NCI-H82 (cell line): ENCODE results near the gene ADAMTSL3.

Experiments
- DNase-seq: peaks from one replicate; lab custom pipeline; 2025; lab: John Stamatoyannopoulos, UW

ADAMTSL3 gene, protein sequence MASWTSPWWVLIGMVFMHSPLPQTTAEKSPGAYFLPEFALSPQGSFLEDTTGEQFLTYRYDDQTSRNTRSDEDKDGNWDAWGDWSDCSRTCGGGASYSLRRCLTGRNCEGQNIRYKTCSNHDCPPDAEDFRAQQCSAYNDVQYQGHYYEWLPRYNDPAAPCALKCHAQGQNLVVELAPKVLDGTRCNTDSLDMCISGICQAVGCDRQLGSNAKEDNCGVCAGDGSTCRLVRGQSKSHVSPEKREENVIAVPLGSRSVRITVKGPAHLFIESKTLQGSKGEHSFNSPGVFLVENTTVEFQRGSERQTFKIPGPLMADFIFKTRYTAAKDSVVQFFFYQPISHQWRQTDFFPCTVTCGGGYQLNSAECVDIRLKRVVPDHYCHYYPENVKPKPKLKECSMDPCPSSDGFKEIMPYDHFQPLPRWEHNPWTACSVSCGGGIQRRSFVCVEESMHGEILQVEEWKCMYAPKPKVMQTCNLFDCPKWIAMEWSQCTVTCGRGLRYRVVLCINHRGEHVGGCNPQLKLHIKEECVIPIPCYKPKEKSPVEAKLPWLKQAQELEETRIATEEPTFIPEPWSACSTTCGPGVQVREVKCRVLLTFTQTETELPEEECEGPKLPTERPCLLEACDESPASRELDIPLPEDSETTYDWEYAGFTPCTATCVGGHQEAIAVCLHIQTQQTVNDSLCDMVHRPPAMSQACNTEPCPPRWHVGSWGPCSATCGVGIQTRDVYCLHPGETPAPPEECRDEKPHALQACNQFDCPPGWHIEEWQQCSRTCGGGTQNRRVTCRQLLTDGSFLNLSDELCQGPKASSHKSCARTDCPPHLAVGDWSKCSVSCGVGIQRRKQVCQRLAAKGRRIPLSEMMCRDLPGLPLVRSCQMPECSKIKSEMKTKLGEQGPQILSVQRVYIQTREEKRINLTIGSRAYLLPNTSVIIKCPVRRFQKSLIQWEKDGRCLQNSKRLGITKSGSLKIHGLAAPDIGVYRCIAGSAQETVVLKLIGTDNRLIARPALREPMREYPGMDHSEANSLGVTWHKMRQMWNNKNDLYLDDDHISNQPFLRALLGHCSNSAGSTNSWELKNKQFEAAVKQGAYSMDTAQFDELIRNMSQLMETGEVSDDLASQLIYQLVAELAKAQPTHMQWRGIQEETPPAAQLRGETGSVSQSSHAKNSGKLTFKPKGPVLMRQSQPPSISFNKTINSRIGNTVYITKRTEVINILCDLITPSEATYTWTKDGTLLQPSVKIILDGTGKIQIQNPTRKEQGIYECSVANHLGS (N-terminal part only)

DNA sequence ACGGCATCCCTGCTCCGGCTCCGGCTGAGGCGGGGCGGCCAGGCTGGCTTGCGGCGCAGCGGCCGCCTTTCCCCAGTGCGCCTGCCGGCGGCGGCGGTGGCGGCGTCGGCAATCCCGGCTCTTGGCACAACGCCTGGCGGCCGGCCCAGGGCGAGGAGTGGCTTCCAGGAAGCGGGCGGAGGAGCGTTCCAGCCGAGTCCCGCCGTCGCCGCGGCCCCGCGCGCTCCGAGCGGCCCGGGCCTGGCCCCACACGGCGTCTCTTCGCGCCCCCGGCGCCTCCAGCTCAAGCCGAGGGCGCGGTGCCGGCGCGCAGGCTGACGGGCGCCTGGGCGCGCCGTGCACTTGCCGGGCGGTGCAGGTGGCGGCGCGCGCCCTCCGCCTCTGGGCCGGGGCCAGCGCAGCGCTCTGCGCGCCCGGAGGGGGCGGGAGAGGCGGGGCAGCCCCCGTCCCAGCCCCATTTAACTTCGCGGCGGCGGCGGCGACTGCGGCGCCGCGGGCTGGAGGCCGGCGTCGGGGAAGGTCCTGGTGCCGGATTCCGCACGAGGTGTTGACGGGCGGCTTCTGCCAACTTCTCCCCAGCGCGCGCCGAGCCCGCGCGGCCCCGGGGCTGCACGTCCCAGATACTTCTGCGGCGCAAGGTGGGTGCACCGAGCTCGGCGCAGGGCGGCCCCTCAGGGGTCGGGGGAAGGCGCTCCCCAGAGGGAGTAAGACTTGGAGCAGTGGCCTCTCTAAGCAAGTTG, at the start of gene ADAMTSL3:
ADAMTSL3 (plus strand) TSS at position 485 of the 740 bp plus-strand sequence. CDS start 1,639 bp downstream, outside the sequence.
- DNase-seq, result peak; percentile 62

DNA sequence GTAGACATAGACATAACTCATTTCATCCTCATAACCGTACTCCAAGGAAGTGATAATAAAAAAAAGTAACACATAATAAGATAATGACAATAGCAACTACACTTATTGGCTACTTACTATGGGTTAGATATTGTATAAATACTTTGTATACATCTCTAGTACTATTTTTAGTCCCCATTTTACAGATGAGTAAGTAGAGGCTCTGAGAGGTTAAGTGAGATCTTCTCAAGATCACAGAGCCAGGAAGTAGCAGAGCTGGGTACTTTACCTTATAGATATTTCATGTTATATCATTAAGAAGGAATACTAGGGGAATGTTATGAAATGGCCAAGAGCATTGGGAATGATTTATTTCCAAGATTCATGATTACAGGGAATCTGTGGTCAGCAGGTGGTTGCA, 49.4 kb upstream of the ADAMTSL3 start:
- DNase-seq, result no peak

DNA sequence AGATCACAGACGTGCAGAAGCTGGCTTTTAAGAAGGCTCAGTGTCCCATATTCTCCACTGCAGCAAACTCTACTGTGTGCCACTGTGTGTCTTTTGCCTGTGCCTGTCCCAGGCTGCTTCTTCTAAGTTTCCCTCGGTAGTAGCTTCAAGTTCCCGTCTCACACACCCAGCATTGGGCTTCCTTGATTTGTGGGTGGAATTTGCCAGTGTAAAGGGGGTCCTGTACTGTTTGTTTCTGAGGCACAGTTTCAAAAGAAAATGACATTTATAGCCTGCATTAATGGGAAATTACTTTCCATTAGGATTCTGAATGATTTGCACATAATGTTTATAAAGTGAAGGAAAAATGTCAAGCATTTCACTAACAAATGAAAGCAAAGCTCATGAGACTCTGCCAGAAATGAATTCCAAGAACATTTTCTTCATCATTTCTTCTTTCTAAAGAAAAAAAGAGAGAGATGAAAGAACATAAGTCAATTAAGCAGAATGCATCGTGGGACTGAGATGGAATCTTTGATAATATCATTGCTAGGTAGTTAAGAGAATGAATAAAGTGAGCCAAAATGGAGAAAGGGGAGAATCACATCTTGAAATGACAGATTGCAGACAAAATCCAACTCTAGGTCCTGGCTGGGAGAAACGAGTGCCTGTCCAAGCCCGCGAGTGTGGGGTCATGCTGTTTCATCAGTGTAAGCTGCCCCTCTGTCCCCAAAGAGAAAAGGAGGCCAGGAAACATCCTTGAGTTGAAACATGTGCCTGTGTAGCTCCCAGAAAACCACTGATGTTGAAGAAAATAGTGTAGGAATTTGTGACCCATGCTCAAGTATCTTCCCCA, 48.6 kb upstream of the ADAMTSL3 start:
- DNase-seq, result no peak

DNA sequence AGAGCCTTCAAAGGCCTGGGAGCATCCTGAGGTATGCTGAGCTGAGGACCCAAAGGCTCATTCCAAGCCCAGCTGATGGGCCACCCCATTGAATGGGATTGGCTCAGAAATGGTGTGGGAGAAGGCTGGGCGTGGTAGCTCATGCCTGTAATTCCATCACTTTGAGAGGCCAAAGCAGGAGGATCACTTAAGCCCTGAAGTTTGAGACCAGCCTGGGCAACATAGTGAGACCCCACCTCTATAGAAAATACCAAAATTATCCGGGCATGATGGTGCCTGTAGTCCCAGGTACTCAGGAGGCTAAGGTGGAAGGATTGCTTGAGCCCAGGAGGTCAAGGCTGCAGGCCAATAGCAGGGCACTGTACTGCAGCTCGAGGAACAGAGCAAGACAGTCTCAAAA, 43.8 kb upstream of the ADAMTSL3 start:
- no peak for DNase-seq

DNA sequence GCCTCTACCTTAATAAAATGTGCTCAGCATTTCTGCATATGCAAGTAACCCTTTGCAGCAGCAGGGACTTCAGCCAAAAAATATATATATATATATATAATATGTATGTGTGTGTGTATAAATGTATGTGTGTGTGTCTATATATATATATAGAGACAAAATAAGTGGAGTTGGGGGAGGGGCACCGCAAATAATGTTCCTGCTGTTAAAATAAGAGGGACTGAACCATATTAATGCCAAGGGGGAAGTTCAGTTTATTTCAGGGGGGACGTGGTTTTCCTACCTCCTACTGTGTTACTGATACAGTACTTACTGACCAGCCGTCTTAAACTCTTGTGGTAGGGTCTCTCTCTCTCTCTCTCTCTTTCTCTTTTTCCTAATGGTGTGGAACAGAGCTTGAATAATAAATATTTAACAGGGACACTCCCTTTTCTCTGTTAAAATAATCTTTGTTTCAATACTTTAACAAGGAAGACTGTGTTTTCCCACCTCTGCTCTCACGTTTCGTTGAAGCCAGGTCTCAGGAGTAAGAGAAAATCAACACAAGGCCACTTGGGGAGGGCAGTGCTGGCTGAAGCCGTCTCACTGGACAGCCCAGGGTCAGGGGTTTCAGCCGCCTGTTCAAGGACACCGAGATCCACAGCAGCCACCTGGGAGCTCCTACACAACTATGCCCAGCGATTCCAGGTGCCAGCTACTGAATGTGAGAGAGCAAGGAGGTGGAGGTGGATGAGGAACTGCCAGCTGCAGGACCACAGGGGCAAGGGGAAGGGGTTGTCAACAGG, 42.8 kb upstream of the ADAMTSL3 start:
- no peak for DNase-seq

DNA sequence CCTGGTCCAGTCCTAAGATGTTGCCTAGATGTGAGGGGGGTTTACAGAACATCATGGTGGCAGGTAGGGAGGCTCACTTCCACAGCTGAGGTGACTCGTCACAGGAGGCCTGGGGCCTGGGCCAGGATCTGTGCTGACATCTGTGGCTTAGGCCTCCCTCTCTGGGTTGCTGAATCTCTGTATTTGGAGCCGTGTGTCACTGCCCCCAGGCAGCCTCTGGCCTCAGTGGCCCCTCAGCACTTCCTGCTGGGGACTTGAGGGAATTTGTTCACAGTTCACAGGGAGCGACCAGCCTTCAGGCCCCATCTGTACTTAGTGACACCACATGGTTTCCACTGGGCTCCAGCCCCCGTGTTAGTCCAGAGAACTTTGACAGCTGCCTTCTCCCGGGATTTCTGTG, 41.7 kb upstream of the ADAMTSL3 start:
- no peak for DNase-seq

DNA sequence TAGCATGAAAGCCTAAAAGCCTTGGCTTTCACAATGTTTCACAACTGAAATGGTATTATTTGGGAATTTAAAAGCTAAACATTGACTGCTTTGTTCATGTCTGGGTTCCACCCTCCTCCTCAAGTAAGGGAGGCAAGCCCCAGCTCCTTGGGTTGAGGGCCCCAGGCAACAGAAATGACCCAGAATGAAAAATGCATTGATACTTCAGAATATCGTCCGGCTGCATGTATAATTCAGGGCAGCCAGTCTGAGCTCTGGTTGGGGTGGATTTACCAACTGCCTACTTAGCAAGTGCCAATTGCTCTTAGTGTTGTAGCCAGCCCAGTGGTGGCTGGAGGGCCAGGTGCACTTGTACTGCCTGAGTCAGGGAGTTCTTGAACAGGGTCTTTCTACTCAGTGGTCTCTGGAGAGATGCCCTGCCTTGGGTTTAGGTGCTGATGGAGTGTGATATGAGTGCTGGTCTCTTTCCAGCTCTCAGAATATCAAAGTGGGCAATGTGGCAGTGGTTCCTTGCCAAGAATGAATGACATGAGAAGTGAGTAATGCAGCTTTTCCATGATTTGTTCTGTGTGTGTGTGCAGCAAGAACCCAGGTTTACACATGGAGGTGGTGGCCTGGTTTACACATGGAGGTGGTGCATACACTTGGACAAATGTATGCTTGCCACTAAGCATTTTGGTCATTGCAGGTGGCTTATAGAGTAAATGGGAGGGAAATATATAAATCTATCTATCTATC, 40.9 kb upstream of the ADAMTSL3 start:
- DNase-seq, result no peak

DNA sequence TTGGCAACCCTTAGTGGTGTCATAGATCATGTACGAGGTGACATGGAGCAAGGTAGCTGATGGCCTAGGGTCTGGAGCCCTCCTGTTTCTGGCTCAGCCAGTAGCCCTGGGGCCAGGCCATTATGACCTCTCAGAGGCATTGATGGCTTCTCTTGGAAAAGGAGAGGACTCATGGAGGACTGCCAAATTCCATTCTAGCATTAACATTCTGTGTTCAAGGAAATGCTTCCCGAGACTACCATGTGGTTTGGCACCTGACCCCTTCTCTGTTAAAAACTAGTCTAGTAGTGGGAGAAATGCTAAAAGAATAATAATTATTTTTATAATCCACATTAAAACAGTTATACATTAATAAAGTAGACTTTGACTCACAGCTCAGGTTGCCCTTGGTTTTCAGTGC, 40.2 kb upstream of the ADAMTSL3 start:
- DNase-seq, result no peak

DNA sequence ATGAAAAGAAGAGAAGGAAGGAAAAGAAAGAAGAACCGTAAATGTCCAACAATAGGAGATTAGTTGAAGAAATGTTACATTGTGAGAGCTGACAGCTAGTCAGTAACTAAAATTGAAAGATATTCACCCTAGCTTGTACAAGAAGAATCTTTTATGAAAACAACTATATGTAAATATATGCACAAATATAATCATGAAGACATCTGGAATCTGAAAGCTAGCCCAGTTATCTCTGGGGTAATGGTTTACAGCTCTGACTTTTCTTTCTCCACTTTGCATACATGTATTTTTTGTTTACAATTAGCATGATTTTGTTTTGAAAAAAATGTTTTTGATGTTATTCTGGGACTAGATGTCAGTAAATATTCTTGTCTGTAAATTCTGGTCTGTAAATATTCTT, 37.1 kb upstream of the ADAMTSL3 start:
- no peak for DNase-seq

DNA sequence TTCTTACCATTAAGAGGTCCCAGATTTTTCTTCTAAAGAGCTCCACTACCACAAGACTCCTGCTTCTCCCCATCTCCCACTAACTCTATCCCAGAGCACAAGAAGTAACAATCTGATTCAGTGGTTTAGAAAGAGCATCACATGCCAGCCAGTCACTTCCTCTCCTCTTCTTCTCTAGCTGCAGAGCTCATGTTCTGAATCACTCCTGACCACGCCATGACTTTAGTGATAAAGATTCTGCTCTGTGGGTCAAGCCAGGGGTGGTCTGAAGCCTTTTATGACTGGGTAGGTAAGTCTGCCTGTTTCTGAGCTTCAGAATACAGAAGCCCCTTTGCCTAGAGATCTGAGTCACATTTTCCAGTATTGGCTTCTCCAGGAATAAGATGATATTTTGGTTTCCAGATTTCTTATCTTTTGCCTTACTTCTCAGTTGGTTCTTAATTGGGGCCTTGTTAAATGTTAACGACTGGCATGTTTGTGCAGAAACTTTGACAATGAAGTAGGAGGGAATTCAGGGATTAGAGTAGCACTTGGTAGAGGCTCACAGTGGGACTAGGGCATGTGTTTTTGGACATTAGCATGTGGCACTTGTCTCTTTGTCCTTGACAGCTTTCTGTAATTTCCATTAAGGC, 27.6 kb upstream of the ADAMTSL3 start:
- DNase-seq, result no peak

DNA sequence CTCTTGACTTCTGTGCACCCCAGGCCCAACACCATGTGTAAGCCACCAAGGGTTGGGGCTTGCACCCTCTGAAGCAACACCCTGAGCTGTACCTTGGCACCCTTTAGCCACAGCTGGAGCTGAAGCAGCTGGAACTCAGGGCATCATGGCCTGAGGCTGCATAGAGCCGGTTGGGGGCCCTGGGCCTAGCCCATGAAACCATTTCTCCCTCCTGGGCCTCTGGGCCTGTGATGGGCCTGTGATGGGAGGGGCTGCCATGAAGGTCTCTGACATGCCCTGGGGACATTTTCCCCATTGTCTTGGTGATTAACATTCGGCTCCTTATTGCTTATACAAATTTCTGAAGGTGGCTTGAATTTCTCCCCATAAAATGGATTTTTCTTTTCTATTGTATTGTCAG, 22.4 kb upstream of the ADAMTSL3 start:
- no peak for DNase-seq

DNA sequence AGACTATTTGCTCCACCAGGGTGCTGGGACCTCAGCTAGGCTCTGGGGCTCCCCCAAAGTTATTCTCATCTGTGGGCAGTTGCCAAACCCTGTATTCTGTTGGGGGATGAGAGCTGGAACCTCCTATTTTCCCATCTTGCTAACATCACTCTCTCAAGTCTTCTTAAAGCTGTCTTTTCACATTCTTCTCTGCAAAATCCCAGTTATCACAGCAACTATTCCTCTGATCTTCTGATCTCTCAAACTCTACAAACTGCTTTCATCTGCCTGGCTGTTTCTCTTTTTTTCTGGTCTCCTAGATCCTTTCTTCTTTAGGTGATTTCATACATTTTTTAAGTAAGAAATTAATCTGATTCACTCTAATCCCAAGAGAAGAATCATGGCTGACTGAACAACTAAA, 10.7 kb upstream of the ADAMTSL3 start:
- no peak for DNase-seq

DNA sequence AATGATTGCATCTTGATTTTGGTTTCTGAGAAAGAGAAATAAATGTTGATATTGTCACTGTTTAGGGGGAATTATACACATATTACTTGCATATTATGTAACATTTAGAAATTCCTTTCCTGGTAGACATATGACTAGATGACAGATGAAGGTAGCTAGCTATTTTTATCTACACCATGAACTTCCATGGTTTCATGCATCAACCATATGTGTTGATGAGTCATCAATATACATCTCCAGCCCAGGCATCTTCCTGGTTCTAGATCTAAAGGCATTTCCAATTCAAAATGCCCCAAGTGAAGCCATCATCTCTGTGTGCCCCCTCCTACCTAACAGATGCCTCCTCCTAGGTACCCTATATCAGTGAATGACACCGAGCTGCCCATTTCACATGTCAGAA, 9.5 kb upstream of the ADAMTSL3 start:
- no peak for DNase-seq

DNA sequence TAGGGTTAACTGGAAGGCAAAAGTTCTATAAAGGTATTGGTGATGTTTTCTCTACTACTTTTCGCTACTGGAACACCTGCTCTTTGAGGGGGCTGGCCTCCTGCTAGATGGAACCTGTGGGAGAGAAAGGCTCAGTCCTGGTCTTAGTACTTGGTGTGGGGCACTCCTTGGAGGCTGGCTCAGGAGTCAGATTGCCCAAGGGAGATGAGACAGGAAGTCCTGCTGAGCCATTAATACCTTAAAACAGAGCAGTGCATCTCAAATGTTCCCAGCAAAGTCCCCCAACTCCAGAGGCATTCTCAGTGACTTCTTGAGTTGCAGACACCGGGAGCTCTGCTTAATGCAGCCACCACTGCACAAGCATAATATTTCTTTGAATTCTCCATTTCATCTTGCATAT, 3.1 kb upstream of the ADAMTSL3 start:
- DNase-seq, result no peak

DNA sequence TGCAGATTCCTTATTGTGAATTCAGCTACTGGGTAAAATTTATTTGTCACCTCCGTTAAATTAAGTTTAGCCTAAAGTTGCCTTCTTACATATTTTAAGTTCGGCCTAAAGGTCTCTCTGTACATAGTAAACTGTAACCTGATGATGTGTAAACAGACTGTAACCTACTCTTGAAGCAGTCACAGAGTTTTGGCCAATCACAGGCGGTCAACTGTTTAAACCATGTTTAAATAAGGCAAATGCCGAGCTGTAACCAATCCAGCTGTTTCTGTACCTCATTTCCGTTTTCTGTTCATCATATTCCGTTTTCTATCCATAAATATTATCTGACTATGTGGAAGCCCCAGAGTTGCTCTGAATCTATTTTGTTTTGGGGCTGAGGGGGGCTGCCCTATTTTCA, 2.4 kb upstream of the ADAMTSL3 start:
- no peak for DNase-seq

DNA sequence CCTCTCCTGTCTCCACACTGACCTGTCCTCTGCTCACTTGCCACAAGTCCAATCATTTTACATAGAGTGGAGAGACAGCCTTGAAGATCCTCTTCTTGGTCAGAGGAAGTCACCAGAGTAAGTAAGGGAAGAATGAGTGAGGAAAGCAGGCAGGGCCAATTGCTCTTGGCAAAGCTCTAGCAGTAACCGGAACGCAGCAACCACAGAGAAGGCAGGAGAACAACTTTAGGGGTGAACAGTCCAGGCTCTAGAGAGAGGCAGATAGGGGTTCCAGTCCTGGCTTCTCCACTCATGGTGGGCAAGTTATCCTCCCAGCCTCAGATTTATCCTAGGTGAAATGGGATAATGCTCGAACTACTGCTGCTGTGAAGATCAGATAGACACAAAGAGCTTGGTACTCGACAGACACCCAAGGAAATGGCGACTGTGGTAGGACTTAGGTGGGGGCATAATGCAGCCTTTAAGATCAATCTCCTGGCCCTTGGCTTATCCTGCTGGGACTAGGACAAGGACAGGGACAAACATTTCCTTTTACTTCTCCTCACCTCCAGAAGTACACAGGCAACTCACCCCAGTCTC, 1.2 kb upstream of the ADAMTSL3 start:
- no peak for DNase-seq

DNA sequence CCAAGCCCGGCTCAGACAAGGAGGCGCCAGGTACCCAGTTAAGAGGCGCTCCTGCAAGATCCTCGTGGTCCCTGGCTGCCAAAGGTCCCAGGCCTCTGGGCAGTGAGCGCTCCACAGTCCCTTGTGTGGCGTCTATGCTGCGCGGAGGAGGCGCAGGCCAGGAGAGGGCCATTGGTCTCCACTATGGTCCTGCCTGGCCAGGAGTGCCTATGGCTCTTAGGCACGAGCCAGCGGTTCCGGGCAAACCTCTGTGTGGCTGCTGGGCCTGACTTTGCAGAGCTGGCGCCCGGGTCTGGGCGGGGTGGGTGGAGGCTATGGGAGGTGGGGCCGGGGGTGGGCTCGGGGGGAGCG, 660 bp upstream of the ADAMTSL3 start:
- DNase-seq, result no peak
